Calu3 (cell line): Measurements from ENCODE around the gene ANAPC10. TPM values are rescaled to one million over a fixed set of nuclear protein-coding genes. Genes with fewer than 3 reads are reported as not detected.

Experiments
- total RNA-seq: library from RNA; stranded (reverse); gene quantifications from 2 replicates; pipeline ENCODE4 v1.2.3, GENCODE V29; 2022

ANAPC10 gene
- total RNA-seq, 1 experiment from 2014 or later: 14.1 TPM

Other genes starting within 250 kb of the ANAPC10 start
- 67.4 and 69.5 TPM in 2 replicates for gene ABCE1, start 115 bp upstream of the ANAPC10 start, total RNA-seq
- gene OTUD4, start 82.4 kb upstream of the ANAPC10 start, total RNA-seq: 31.7 and 32.7 TPM in 2 replicates